Smooth muscle cell of the brain vasculature (primary cell): ENCODE results near the gene BICD1.
"Not testable (repeated sequence)": the region's sequence is repeated elsewhere in the genome, so short reads cannot be mapped to it uniquely, and the experiment has no call there.

Source experiments
- DNase-seq: peaks from one replicate; pipeline ENCODE4 v3.0.0-alpha.2; 2012; ENCODE audit warnings: low read depth, low spot score

The BICD1 gene

DNA sequence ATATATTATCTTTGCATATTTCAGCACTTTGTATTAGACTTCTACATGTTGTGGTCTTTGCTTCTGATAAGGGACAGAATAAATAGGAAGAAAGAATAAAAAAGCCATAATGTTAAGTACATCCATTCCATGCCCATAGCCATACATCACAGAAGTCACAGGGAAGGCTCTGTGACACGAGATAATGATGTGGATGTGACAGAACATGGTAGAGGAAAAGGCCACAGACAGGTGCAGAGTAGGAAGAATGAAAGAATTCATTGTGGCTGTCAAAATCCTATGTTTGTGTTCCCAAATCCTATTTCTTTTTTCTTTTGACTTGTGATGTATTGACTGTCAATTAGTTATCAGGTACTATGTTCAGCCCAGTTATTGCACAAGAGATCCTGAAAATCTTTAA is 38.4 kb downstream of the BICD1 start:
- no peak for DNase-seq

- DNase-seq, result no peak
Observed at GRCh38 chr12:32146074-32146873, 39.6 kb downstream of the BICD1 start.

DNA sequence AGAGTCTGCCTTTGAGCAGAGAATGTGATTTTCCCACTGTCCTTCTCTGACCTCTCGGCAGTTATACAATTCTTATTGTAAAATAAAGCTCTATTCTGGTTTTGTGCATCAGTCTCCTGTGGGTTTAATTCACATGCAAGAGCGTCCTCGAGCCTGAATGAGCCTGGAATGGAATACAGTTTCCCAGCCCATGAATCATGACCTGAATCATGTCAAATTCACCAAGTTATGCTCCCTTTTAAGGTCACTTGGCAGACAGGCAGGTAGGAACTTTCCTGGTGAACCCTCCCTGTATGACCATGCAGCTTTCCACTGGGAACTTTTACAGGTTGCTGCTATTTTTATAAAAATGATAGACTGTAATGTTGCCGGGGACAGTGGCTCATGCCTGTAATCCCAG is 41.7 kb downstream of the BICD1 start:
- DNase-seq, result no peak

GRCh38 chr12:32149489-32149888 is 42.8 kb downstream of the BICD1 start:
- no peak for DNase-seq

GRCh38 chr12:32151086-32151485 is 44.4 kb downstream of the BICD1 start:
- DNase-seq, result no peak

GRCh38 chr12:32151552-32151951 is 44.9 kb downstream of the BICD1 start:
- DNase-seq, result no peak

- no peak for DNase-seq
Observed at GRCh38 chr12:32155041-32155440, 48.4 kb downstream of the BICD1 start.

- DNase-seq, result no peak
Observed at GRCh38 chr12:32155961-32156529, 49.4 kb downstream of the BICD1 start.

DNA sequence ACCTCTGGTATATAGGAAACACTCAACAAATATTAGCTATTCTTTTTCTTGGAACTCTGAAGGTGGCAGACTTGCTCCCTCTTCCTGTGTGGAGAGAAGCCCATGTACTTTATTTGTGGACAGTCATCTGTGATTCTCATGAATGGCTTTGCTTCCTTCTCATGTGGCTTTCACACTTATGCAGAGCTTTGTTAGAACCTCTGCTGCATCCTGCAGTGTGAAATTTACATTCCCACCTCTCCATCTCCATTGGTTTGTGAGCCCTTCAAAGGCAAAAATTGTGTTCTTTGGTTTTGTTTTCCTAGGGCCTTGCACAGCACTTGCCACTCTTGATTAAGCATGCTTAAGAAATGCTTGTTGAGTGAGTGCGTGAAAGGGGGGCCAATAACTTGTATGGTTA is 51.9 kb downstream of the BICD1 start:
- no peak for DNase-seq

GRCh38 chr12:32159381-32159780 is 52.7 kb downstream of the BICD1 start:
- DNase-seq, result no peak

- DNase-seq, result no peak
Observed at GRCh38 chr12:32159925-32160324, 53.3 kb downstream of the BICD1 start.

DNA sequence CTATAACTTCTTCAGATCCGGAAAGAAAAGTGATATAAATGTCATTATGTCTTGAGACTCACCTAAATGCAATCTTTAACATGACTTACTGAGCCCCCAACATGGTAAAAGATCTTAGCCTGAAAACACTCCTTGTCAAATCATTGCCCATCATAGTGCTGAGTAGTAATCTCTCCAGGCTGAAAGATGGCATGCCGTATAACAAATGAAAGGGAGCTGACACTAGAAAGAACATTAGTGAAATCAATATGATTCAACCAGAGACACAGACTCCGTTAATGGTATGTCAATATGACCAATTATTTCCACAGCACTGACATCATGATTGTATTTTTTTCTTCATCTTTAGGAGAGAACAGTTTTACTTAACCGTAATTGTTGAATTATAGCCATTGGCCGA is 54.4 kb downstream of the BICD1 start:
- DNase-seq, result no peak

DNA sequence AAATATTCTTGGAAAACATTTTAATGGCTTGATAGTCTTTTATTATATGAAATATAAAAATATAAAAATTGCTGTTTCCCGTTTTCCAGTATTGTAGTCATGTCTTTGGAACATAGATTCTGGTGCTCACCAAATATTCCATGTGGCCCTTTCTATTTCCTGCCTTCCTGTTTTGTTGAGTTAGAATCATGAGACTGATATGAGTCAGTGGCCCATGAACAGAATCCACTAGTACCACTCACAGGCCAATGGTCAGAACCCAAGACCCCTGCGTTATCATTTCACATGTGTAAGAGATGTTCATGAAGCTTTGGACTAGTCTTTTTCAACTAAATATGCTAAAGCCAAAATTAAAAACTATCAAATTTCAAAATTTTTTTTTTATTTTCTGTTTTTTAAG is 56.9 kb downstream of the BICD1 start:
- no peak for DNase-seq

DNA sequence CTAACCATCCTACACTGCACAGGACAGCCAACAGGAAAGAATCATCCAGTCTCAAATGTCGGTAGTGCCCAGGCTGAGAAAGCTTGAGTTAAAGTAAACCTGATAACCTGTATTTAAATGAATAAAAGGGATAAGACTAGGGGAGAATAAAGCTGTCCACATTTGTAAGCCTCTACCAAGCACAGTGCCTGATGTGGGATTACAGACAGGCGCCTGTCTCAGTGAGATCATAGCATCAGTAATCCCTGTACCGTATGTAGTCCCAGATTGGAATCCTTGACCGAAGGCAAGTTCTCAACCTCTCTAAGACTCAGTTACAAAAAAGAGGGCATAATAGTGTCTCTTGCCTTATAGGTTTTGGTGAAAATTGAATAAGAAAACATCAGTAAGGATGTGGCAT is 59.9 kb downstream of the BICD1 start:
- DNase-seq, result no peak

DNA sequence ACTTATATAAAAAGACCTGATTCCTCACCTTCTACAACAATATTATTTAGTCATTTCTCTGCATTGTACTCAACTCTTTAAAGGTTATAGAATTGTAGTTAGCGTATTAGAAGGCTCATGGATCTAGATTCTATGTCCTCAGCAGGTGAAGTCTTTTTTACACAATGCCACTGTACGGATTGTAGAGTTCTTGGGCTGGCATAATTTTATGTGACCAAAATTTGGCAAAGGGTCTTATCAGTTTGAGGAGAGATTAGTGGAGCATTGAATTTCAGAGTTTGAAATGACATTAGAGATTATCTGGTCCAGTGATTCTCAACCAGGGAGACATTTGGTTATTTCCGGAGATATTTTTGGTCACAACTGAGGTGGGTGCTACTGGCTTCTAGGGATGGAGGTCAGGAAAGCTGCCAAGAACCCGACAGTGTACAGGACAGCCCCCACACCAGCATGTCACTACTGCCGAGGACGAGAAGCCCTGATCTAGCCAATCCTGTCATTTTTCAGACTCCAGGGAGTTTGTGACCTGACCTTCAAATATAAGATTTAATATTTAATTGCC is 63.9 kb downstream of the BICD1 start:
- DNase-seq, result no peak

GRCh38 chr12:32171211-32171610 is 64.6 kb downstream of the BICD1 start:
- no peak for DNase-seq

DNA sequence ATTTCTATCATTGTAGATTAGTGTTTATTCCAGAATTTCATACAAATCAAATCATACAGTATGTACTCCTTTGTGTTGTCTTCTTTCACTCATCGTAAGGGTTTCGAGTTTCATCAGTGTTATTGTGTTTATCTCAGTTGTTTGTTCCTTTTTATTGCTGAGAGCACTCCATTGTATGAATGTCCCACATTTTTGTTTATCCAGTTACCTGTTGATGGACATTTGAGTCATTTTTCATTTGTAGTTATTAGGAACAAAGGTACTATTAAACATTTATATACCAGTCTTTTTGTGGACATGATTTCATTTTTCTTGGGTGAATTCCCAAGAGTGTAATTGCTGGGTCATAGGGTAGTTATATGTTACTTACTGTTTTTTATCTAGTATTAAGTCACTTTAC is 70.0 kb downstream of the BICD1 start:
- no peak for DNase-seq

GRCh38 chr12:32178341-32179010 is 71.8 kb downstream of the BICD1 start:
- DNase-seq, result no peak

DNA sequence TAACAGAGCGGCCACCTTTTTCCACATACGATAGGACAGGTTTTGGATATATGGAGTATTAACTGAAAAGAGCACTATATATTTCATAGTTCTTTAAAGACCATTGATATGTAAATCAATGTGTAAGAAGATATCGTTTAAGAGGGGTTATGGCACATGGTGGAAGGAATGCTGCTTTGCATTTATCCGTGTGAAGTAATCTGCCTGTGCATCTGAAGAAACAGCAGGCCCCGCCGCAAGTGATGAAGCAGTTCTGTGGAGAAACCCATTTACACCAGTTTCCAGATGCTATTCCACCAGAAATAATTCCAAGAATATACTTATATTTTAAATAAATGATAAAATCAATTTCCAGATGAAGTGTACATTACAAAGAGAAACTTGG is 72.4 kb downstream of the BICD1 start:
- no peak for DNase-seq

DNA sequence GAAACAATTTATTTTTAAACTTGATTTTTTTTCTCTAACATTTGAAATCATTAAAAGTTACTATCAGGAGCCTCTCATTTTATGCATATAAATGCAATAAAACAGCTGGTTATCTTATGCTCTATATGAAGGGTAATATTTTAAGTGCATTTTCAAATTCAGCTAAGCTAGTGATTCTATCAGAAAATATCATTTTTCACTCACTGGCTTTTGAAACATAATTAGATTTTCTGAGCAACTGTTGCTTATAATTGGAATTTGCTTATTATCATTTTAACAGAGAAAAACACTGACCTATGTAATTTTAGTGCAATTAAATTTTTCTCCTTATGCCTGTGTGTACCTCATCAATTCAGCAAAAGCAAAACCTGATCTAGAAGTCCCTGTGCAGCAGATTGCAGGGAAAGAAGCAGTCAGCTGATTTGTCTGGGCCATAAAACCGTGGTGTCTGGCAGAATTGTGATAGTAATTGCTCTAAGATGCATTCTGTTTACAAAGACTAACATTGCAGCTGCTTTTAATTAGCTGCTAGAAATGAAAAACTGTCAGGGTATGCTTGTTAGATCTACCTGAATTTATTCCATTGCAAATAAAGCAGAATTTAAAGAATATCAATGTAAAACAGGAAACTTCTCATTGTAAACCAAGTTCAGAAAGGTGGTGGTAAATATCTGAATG is 75.0 kb downstream of the BICD1 start:
- no peak for DNase-seq

DNA sequence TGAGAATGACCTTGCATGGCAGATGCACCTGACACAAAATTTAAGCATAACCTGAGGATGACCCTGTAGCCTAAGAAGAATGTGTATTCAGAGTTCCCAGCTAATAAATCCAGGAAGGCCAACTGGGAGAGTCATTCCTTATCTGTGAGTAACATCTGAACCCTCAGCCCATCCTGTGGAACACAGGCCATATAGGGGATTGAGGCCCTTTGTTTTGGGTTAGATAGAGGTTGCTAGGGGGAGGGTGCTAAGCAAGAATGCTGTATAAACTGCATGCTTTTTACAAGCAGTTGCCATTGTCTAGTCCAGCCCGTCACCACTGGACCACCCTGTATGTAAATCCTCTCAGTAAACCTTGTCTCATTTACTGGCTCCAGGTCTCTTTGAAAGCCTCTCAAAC is 77.0 kb downstream of the BICD1 start:
- no peak for DNase-seq

DNA sequence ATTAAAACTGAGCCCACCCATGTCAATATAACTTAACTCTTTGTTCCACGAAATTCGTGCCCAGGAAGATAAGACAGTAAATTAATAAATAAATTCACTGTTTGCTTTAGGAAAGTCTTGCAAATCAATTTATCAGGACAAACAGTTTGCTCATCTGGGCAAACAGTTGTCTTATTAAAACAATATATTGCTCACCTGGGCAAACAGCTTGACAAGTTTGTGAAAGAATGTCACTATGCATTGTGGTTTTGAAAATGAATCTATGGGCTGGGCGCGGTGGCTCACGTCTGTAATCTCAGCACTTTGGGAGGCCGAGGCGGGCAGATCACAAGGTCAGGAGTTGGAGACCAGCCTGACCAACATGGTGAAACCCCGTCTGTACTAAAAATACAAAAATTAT is 80.5 kb downstream of the BICD1 start:
- not testable (repeated sequence) for DNase-seq
